GM21515 (cell line): ENCODE data around the gene SMTNL2.

Experiments
- ATAC-seq: cut with Tn5 transposase; IDR thresholded peaks from one replicate; pipeline ENCODE4 v1.9.1; 2021; ENCODE audit not compliant: unreplicated experiment

Gene SMTNL2

GRCh38 chr17:4584101-4584916, at the start of gene SMTNL2:
Gene SMTNL2, plus strand, starts transcription at chr17:4584529. Its CDS starts 77 bp downstream, at chr17:4584606.
- ATAC-seq, result no peak

GRCh38 chr17:4534928-4535666, 49.2 kb upstream of the SMTNL2 start:
- no peak for ATAC-seq

GRCh38 chr17:4535667-4536258, 48.6 kb upstream of the SMTNL2 start:
- no peak for ATAC-seq

GRCh38 chr17:4536259-4536741, 48.0 kb upstream of the SMTNL2 start:
- no peak for ATAC-seq

GRCh38 chr17:4536742-4537411, 47.5 kb upstream of the SMTNL2 start:
- no peak for ATAC-seq

- ATAC-seq, result no peak
Observed at GRCh38 chr17:4537451-4538235, 46.7 kb upstream of the SMTNL2 start.

- ATAC-seq, result no peak
Observed at GRCh38 chr17:4538236-4539002, 45.9 kb upstream of the SMTNL2 start.

GRCh38 chr17:4539025-4539424, 45.3 kb upstream of the SMTNL2 start:
- ATAC-seq, result no peak

GRCh38 chr17:4539576-4540223, 44.6 kb upstream of the SMTNL2 start:
- no peak for ATAC-seq

- no peak for ATAC-seq
Observed at GRCh38 chr17:4540224-4540651, 44.1 kb upstream of the SMTNL2 start.

GRCh38 chr17:4540687-4541327, 43.5 kb upstream of the SMTNL2 start:
- no peak for ATAC-seq

- ATAC-seq, result no peak
Observed at GRCh38 chr17:4541328-4542002, 42.9 kb upstream of the SMTNL2 start.

- no peak for ATAC-seq
Observed at GRCh38 chr17:4542003-4542725, 42.2 kb upstream of the SMTNL2 start.

- ATAC-seq, result no peak
Observed at GRCh38 chr17:4542726-4543191, 41.6 kb upstream of the SMTNL2 start.

- no peak for ATAC-seq
Observed at GRCh38 chr17:4543557-4544026, 40.7 kb upstream of the SMTNL2 start.

GRCh38 chr17:4544135-4544950, 40.0 kb upstream of the SMTNL2 start:
- no peak for ATAC-seq

GRCh38 chr17:4544951-4545216, 39.4 kb upstream of the SMTNL2 start:
- ATAC-seq, result no peak
